HL-60 (cell line): ENCODE results near the gene TPP2.

Source experiments
- DNase-seq, 2 experiments: peaks; one replicate each; pipeline ENCODE4 v3.0.0-alpha.2; 2010 to 2020; ENCODE audit warnings: low read depth in 1 of 2, low spot score in 1 of 2
- H3K27ac ChIP-seq: fragments of 250-450 bp; sonication (Bioruptor Pico); replicated peaks from 2 replicates; pipeline ENCODE4 v1.5.1; 2020; ENCODE audit warnings: mild to moderate bottlenecking, moderate library complexity
- H3K27me3 ChIP-seq: fragments of 250-450 bp; sonication (Bioruptor Pico); 2 replicates; pipeline ENCODE4 v1.5.1; 2021; ENCODE audit warnings: mild to moderate bottlenecking, moderate library complexity; ENCODE audit not compliant: insufficient read depth, poor library complexity, severe bottlenecking
- H3K4me3 ChIP-seq: replicated peaks from 2 replicates; pipeline ENCODE4 v1.5.1; 2011; ENCODE audit warnings: mild to moderate bottlenecking, control low read depth, low read length; ENCODE audit not compliant: insufficient read depth
- GABPA ChIP-seq: IDR thresholded peaks from 2 replicates; pipeline ENCODE4 v1.6.1; 2012; ENCODE audit warnings: low read depth
- POLR2AphosphoS5 ChIP-seq: IDR thresholded peaks from 2 replicates; pipeline ENCODE4 v1.6.1; 2012; ENCODE audit warnings: low read depth
- REST ChIP-seq: IDR thresholded peaks from 2 replicates; pipeline ENCODE4 v1.6.1; 2012; ENCODE audit warnings: low read depth; ENCODE audit not compliant: insufficient replicate concordance
- SPI1 ChIP-seq: IDR thresholded peaks from 2 replicates; pipeline ENCODE4 v1.6.1; 2012; ENCODE audit warnings: low read depth, mild to moderate bottlenecking, borderline replicate concordance
- TF ChIP-seq, protein P1 (sequence below): IDR thresholded peaks from one replicate; pipeline ENCODE4 v1.5.1; 2011; ENCODE audit warnings: low read length, control low read depth, inconsistent platforms; ENCODE audit not compliant: insufficient read depth

Gene TPP2

DNA sequence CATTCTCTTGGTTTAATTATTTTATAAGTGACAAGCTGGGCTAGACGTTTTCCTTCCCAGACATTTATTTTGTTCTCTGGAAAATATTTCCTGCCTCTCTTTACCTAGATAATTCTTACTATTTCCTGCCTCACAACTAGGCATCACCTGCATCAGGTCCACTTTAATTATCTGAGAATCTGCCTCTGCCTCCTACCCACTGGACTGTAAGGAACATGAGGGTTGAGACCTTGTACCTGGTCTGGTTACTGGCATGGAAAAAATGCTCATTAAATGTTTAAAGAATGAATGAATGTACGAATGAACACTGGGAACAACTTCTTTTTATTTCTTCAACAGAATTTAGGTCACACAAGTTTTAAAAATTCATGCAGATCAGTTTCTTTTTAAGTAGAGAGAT is 111.4 kb downstream of the TPP2 start:
- H3K4me3 ChIP-seq = no peak overlapping the region
- TF ChIP-seq SPI1 (no peak), POLR2AphosphoS5 (no peak), REST (no peak)
- TF ChIP-seq, protein P1, sequence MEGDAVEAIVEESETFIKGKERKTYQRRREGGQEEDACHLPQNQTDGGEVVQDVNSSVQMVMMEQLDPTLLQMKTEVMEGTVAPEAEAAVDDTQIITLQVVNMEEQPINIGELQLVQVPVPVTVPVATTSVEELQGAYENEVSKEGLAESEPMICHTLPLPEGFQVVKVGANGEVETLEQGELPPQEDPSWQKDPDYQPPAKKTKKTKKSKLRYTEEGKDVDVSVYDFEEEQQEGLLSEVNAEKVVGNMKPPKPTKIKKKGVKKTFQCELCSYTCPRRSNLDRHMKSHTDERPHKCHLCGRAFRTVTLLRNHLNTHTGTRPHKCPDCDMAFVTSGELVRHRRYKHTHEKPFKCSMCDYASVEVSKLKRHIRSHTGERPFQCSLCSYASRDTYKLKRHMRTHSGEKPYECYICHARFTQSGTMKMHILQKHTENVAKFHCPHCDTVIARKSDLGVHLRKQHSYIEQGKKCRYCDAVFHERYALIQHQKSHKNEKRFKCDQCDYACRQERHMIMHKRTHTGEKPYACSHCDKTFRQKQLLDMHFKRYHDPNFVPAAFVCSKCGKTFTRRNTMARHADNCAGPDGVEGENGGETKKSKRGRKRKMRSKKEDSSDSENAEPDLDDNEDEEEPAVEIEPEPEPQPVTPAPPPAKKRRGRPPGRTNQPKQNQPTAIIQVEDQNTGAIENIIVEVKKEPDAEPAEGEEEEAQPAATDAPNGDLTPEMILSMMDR = no peak
- H3K27ac ChIP-seq = no peak overlapping the region
- peaks cover 2% of the 10 kb centered on the region for H3K27me3 ChIP-seq
- no peak for DNase-seq

DNA sequence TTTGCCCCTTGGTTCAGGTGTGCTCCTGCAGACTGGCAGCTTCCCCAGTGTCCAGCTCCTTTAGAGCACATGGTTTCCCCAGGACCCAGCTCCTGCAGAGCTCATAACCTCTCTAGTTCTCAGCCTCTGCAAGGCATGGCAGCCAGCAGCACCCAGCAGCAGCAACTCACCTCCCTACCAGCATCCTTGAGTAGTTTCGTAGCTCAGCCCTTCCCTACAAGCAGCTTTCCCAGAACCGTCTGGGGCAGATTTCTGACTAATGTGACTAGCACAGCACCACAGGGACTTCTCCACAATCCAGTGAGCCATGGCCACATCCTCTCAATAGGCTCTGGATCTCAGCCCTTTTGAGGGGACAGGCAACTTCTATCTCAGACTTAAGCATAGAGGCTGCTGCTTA is 112.2 kb downstream of the TPP2 start:
- peaks cover 2% of the 10 kb centered on the region for H3K27me3 ChIP-seq
- TF ChIP-seq SPI1 = no peak
- TF ChIP-seq REST = no peak
- TF ChIP-seq POLR2AphosphoS5 = no peak
- no peak for TF ChIP-seq GABPA
- TF ChIP-seq, protein P1 = no peak
- DNase-seq = no peak
- H3K27ac ChIP-seq = no peak overlapping the region
- no peak overlapping the region for H3K4me3 ChIP-seq

DNA sequence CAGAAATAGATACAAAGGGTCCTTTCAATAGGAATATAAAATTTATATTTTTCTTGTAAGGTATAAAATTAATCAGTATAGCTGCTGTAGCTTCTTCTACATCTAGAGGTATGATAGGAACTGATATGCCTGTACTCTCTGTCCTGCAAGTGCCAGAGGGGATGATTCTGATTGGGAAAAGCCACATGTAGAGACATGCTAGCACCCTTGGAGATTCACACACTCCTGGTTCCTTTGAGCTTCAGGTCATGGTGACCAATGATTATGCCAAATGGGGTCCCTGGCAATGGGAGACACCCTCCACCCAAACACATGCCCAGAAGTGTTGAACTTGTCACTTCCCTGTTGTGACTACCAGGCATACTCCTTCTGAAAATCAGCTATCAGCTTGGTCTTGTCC is 112.8 kb downstream of the TPP2 start:
- no peak overlapping the region for H3K27ac ChIP-seq
- no peak for DNase-seq
- TF ChIP-seq SPI1 (no peak), POLR2AphosphoS5 (no peak), REST (no peak), GABPA (no peak)
- TF ChIP-seq, protein P1 = no peak
- H3K4me3 ChIP-seq = no peak overlapping the region
- peaks cover 2% of the 10 kb centered on the region for H3K27me3 ChIP-seq
